Urothelium cell line (cell line): ENCODE results near the gene LYPD1.
A peak's percentile ranks its signal among the peaks of the same experiment; 100 is the strongest.
"Not testable (repeated sequence)": the region's sequence is repeated elsewhere in the genome, so short reads cannot be mapped to it uniquely, and the experiment has no call there.

Experiments
- DNase-seq: peaks from one replicate; pipeline ENCODE4 v3.0.0; 2011; ENCODE audit warnings: low spot score, mixed read lengths
- FAIRE-seq: peaks from 2 replicates; lab custom pipeline; 2011; peaks lifted over from hg19 to GRCh38; lab: Jason Lieb, UNC

LYPD1 gene

GRCh38 chr2:132669908-132670495 lies at the start of gene LYPD1:
Gene LYPD1 (minus strand): TSS chr2:132670205. CDS start chr2:132669932, 273 bp downstream.
- FAIRE-seq (no peak), DNase-seq (no peak)

- DNase-seq (no peak), FAIRE-seq (peak; percentile 55)
Observed at GRCh38 chr2:132719480-132719879, 49.5 kb upstream of the LYPD1 start.

DNA sequence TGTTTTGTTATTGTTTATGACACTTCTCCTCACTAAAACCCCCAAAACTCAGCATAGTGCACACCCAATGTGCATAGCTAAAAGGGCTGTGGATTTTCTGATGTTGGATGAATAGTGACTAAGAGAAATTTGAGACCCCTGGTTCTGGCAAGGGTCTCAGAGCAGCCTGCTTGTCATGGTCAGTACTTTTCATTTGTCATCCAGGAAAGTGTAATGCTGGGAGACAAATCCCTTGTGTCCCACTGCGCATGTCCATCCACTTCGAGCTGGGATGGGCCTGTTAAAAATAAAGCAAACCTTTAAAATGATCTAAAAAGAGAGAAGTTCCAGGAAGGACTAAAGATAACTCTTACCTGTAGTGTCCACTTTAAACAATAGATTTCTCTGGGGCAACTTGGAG lies 46.9 kb upstream of the LYPD1 start:
- no peak for DNase-seq

GRCh38 chr2:132715386-132716351 lies 45.7 kb upstream of the LYPD1 start:
- peak; percentile 23 for DNase-seq

More for the DNA sequence above, 46.9 kb upstream of the LYPD1 start:
- FAIRE-seq = no peak

DNA sequence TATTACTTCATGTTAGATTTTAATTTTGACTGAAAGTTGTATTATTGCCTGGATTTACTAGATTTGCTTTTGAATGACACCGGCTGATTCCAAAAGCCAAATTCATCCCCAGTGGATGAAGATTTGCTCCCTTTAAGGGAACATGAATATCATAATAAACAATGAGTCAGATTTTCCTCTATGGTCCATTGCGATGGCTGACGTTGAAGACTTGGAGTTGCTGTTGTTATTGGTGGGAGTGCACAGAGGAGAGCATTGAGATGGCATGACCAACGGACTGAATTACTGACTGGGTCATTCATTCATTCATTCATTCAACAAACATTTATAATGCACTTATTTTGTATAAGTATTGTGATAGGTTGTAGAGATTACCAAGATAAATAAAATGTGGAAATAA lies 33.4 kb upstream of the LYPD1 start:
- DNase-seq (no peak), FAIRE-seq (no peak)

More at GRCh38 chr2:132715386-132716351, 45.7 kb upstream of the LYPD1 start:
- FAIRE-seq = no peak

GRCh38 chr2:132701810-132702209 lies 31.8 kb upstream of the LYPD1 start:
- DNase-seq (no peak), FAIRE-seq (no peak)

DNA sequence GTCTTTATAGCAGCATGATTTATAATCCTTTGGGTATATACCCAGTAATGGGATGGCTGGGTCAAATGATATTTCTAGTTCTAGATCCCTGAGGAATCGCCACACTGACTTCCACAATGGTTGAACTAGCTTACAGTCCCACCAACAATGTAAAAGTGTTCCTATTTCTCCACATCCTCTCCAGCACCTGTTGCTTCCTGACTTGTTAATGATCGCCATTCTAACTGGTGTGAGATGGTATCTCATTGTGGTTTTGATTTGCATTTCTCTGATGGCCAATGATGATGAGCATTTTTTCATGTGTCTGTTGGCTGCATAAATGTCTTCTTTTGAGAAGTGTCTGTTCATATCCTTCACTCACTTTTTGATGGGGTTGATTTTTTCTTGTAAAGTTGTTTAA lies 29.8 kb upstream of the LYPD1 start:
- not testable (repeated sequence) for FAIRE-seq, DNase-seq

DNA sequence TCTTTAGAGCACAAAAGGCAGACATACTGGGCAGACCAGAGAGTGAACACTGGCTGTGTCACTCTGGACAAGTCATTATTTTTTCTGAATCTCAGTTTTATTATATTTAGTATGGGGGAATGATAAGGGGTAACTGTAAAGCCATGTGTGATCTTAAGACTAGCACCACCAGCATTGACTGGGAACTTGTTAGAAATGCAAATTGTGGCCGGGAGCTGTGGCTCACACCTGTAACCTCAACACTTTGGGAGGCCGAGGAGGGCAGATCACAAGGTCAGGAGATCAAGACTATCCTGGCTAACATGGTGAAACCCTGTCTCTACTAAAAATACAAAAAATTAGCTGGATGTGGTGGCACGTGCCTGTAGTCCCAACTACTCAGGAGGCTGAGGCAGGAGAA lies 28.3 kb upstream of the LYPD1 start:
- not testable (repeated sequence) for DNase-seq, FAIRE-seq

DNA sequence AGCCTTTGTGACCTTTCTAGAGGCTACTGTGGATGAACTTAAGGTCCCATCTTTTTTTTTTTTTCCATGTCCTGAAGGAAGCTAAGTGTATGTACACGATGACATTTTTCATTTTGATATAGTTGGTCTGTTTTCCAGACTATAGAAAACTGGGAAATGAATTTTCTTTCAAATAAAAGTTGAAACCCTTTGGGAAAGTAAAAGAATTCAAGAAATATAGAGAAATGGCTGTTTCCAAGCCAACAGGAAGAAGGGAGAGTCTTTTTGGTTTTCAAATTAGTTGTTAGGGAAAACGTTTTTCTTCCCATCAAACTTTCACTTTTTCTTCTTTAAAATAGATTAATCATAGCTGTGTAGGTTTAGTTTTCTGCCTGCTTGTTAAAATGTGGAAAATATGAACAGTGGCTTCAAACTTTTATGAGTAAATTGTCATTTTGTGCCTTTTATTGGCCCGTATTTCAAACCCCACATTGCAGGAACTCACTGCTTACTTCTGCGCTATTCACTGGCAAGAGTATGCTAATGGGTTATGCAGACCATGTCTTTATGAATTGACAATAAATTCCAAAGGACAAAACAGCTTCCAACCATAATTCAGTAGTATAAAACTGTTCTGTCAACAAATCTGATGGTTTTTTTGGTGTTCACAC lies 27.7 kb upstream of the LYPD1 start:
- DNase-seq (no peak), FAIRE-seq (no peak)

DNA sequence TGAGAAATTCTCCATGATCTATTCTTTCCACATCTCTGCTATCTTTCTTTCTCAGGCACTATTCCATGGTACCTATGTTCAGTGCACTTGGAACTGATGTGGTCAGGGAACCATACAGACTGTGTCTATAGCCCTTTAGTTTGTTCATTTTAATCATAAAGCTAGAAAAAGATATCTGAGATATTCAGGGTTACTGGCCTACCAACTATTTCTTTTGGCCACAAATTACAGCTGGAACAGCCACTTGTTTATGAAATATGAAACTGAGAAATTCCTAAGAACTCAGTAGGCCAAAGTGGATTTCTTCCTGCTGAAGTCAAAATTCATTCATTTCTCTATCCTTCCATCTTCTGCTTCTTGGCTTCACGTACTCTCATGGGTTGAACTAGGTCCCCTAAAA lies 22.8 kb upstream of the LYPD1 start:
- DNase-seq (no peak), FAIRE-seq (no peak)

DNA sequence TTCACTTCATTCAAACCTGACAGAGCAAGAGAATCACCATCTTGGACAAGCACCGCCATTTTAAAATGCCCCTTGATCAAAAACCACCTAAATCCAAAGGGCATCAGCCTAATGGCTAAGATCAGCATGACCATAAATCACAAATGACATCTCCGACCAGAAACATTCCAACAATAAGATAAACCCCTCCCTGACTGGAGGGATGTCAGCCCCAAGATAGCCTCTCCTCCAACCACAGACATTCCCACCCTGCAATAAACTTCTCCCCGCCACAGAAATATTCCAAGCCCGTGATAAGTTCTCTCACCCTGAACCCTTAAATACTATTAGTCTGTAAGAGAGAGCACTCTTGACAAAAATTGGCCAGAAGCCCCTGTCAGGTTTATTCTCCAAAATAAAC lies 21.6 kb upstream of the LYPD1 start:
- DNase-seq = no peak
- no peak for FAIRE-seq

DNA sequence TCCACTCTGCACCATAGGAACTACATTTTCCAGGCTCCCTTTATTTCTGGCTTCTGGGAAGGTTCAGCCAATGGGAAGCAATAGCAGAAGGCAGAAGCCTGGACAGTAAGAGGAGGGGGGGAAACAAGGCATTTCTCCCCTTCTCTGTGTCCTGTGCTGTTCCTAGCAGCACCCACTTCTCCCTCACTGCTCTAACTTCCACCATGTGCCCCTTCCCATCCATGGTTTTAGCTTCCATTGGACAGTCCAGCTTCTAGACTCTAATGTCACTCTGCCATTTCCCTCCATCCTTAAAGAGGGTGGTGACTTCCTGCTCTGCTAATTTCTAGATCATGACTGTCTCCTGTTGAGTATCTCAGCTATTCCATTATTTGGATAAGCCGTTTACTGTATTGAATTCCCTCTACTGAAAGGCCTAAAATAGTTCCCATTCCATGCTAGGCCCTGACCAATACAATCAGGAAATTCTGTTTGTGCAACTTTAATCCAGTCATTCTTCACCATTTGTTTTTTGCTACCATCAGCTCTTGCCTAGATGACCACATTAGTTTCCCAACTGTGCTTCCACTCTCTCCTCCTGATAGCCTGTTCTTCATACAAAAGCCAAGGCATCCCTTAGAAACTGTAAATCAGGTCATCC lies 20.8 kb upstream of the LYPD1 start:
- FAIRE-seq (no peak), DNase-seq (no peak)

DNA sequence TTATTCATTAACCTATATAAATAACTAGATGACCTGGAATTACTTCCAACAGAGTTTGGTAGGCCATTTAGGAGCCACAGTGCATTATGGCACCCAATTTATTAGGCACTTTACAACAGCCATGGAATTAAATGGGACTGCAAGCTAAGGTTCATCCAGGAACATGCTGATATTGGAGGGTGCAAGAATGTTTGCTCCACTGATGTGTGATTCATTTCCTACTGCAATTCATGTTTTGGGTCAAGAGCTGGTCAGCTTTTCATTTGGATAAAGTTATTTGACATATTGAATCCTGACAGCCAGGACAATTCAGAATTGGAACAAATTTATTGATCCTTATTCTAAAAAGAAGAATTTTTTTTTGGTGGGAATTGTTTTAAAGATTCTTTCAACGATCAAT lies 11.8 kb upstream of the LYPD1 start:
- DNase-seq (no peak), FAIRE-seq (no peak)

DNA sequence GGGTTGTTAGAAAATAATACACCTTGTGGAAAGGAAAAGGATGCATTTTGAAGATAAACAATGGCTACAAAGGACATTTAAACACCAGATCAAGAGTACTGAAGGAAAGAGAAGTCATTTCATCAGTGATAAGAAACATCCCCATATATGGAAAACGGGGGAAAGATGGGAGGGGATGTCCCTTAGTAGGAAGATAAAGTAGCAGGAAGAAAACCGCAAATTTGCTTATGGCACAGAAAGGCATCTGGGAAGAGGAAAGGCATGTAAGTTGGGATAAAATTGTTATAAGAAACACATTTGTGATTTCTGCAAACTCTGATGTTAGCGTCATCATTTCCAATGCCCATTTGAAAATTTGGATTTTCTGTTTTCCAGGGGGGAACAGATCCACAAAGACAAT lies 10.5 kb upstream of the LYPD1 start:
- DNase-seq (no peak), FAIRE-seq (no peak)

DNA sequence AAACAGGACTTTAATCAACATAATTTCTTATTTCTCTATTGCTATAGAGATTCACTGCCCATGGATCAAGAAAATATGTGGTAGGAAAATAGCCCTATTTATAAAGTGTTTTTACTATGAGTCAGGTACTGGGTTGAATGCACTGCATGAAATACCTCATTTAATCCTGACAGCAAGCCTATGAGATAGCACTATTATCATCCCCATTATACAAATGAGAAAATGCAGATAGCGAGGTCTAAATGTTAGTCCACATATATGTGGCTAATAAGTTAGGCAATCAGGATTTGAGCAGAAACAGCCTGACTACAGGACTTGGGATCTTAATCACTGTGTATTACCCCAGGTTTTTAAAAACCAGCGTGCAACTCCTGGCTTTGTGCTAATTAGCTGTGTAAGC lies 8.5 kb upstream of the LYPD1 start:
- FAIRE-seq = no peak
- no peak for DNase-seq

GRCh38 chr2:132677661-132678060 lies 7.7 kb upstream of the LYPD1 start:
- DNase-seq = no peak
- no peak for FAIRE-seq

GRCh38 chr2:132676999-132677398 lies 7.0 kb upstream of the LYPD1 start:
- FAIRE-seq (no peak), DNase-seq (no peak)

GRCh38 chr2:132671151-132671835 lies 1.3 kb upstream of the LYPD1 start:
- DNase-seq (peak; percentile 81), FAIRE-seq (no peak)

- no peak for FAIRE-seq
- peak; percentile 49 for DNase-seq
Observed at GRCh38 chr2:132670496-132671150, 618 bp upstream of the LYPD1 start.
